Psoas muscle (tissue), 8 donors: ENCODE measurements around the gene ANKRD33. TPM values are rescaled to one million over a fixed set of nuclear protein-coding genes. Genes with fewer than 3 reads are reported as not detected.

ENCODE experiments used
- ATAC-seq, 4 donors: fragments of 200-7000 bp; cut with Tn5 transposase; one replicate each; pipeline ENCODE4 v1.9.1; 2020; ENCODE audit warnings: moderate library complexity in 3 of 4, mild to moderate bottlenecking in 2 of 4
- DNase-seq, 2 donors: peaks; one replicate each; pipeline ENCODE4 v3.0.0-alpha.2; 2020
- H3K27ac ChIP-seq: fragments of 200-600 bp; one replicate; pipeline ENCODE4 v1.8.0; 2022
- H3K27me3 ChIP-seq, 3 donors: fragments of 200-600 bp in 1 of 3; one replicate each; pipeline versions ENCODE4 v1.6.1 to v1.8.0; 2013 to 2022; ENCODE audit warnings: low read length in 2 of 3, mild to moderate bottlenecking in 2 of 3, moderate library complexity in 1 of 3; ENCODE audit not compliant: insufficient read depth in 3 of 3
- H3K36me3 ChIP-seq, 2 donors: fragments of 200-600 bp in 1 of 2; one replicate each; pipeline versions ENCODE4 v1.6.1 to v1.8.0; 2013 to 2022; ENCODE audit warnings: low read depth in 1 of 2, mild to moderate bottlenecking in 1 of 2, moderate library complexity in 1 of 2; ENCODE audit not compliant: insufficient read depth in 1 of 2
- H3K4me1 ChIP-seq: fragments of 200-600 bp; one replicate; pipeline ENCODE4 v1.8.0; 2022
- H3K4me3 ChIP-seq: fragments of 200-600 bp; one replicate; pipeline ENCODE4 v1.8.0; 2022; ENCODE audit warnings: mild to moderate bottlenecking
- H3K9me3 ChIP-seq: fragments of 200-600 bp; one replicate; pipeline ENCODE4 v1.8.0; 2022
- WGBS, 3 donors: extraction: QIAGEN DNeasy Blood & Tissue Kit; methylation state at CpG; one replicate each; pipeline versions ENCODE4 v1.1.6 to v1.1.7; 2013; 5-methylcytosine and 5-hydroxymethylcytosine counted together
- intact Hi-C, 2 donors: fragments of 100-400 bp; cut with DNase I; formaldehyde crosslinking; loops; one replicate each; pipeline versions ENCODE4 v1.11.0 to v1.14.2; 2022
- polyA plus RNA-seq, 3 donors: library from polyadenylated mRNA; stranded (reverse); fragments of 200-250 nt; gene quantifications; one replicate each; pipeline ENCODE4 v1.2.3, GENCODE V29; 2013
- total RNA-seq, 4 donors: library from RNA; stranded (reverse); fragmentation: NEBNext Ultra II Directional in 2 of 4; extraction: Animal tissue kit (Norgen Biotek cat#: 25700) in 2 of 4; gene quantifications; one replicate each; pipeline versions ENCODE4 v1.2.1 to v1.2.4, GENCODE V29; 2021 to 2023
- TF ChIP-seq, protein P1 (sequence below): fragments of 200-600 bp; IDR thresholded peaks from one replicate; pipeline ENCODE4 v1.8.0; 2022; ENCODE audit warnings: antibody characterized with exemption
- donor health status: healthy with polysubstance abuse.
- donor health status: DM: no; HTN: no; CAD: no; lungs with moderate emphysema.
- donor health status: Bipolar disorder and iron deficiency.
- donor health status: healthy.
- donor health status: DM: yes; HTN: yes; CAD: no.
- donor health status: DM: no; HTN: no; CAD: no.
- donor health status: DM: no; HTN: no; CAD: no.
- donor health status: DM: yes; HTN: yes; CAD: no.

Gene ANKRD33
- total and polyA plus RNA-seq, 7 donors, result 0.16 TPM; not detected in 6

GRCh38 chr12:51893786-51894185 lies 5.9 kb downstream of the ANKRD33 start:
- H3K27me3 ChIP-seq, result peaks cover 0 to under 1% (median 0%) of the 10 kb centered on the region in 3 donors
- no peak for ATAC-seq
- WGBS, 3 donors, result 63 to 77% (median 68%) methylated on average over 6 of the region's 6 CpGs
- H3K4me3 ChIP-seq, result no peak overlapping the region
- H3K27ac ChIP-seq, result no peak overlapping the region
- TF ChIP-seq, protein P1, sequence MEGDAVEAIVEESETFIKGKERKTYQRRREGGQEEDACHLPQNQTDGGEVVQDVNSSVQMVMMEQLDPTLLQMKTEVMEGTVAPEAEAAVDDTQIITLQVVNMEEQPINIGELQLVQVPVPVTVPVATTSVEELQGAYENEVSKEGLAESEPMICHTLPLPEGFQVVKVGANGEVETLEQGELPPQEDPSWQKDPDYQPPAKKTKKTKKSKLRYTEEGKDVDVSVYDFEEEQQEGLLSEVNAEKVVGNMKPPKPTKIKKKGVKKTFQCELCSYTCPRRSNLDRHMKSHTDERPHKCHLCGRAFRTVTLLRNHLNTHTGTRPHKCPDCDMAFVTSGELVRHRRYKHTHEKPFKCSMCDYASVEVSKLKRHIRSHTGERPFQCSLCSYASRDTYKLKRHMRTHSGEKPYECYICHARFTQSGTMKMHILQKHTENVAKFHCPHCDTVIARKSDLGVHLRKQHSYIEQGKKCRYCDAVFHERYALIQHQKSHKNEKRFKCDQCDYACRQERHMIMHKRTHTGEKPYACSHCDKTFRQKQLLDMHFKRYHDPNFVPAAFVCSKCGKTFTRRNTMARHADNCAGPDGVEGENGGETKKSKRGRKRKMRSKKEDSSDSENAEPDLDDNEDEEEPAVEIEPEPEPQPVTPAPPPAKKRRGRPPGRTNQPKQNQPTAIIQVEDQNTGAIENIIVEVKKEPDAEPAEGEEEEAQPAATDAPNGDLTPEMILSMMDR, result no peak
- DNase-seq, result no peak
- intact Hi-C loops, result loop anchor here (2.0 to 5.0 kb wide), 2 partner anchors 87 to 89 kb away; no protein-coding TSS in a partner anchor
- H3K9me3 ChIP-seq, result no peaks in the 10 kb centered on the region
- H3K4me1 ChIP-seq, result no peaks in the 10 kb centered on the region
- H3K36me3 ChIP-seq, result no peaks in the 10 kb centered on the region

DNA sequence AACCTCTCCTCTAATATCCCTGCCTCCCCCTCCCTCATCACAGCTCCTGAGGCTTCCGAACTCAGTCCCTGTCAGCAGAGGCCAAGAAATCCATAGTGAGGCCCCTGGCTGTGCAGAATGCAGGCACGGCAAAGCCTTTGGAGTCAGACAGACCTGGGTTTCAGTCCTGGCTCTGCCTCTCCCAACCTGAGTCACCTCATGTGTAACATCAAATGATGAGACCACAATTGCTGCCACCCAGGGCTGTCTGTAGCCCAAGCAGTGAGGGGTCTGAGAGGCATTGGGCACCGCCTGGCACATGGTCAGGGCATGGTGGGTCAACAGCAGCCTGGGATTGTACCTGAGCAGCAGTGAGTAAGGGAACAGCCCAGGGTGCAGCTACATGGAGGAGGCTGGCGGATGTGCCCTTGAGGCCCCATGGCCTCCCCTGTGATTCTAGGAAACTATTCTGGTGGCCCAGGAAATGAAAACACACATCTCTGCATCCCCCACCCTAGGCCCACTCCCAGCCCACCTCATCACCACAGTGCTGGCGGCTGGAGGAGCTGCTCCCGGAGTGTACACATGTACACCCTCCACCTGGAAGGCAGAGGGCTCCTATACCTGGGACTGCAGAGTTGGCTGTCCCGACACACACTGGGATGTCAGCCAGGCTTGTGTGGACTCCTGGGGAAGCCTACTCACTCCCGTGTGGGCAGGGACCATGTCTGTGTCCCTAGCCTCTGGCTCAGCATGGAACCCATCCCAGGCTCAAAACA lies 7.7 kb downstream of the ANKRD33 start:
- Histone ChIP-seq H3K4me3 (no peak overlapping the region), H3K36me3 (no peaks in the 10 kb centered on the region), H3K4me1 (no peaks in the 10 kb centered on the region), H3K27me3 (no peaks in the 10 kb centered on the region), H3K9me3 (no peaks in the 10 kb centered on the region), H3K27ac (no peak overlapping the region)
- DNase-seq, result no peak
- WGBS, 3 donors, result 78 to 90% (median 85%) methylated on average over 8 of the region's 8 CpGs
- TF ChIP-seq, protein P1, result no peak
- intact Hi-C loops, result loop anchor here in 1 of 2 donors (1.0 to 2.0 kb wide), 2 partner anchors 28 to 85 kb away; no protein-coding TSS in a partner anchor
- ATAC-seq, result no peak

- Histone ChIP-seq H3K27me3 (no peaks in the 10 kb centered on the region), H3K9me3 (no peaks in the 10 kb centered on the region), H3K4me1 (no peaks in the 10 kb centered on the region), H3K27ac (peak overlapping the region; percentile 58), H3K36me3 (no peaks in the 10 kb centered on the region), H3K4me3 (no peak overlapping the region)
- intact Hi-C loops, result no loop called here
- DNase-seq, result no peak
- 57 to 76% (median 61%) methylated on average over 3 of the region's 3 CpGs for WGBS, 3 donors
- no peak for ATAC-seq
- TF ChIP-seq, protein P1, result no peak
Observed at GRCh38 chr12:51896236-51896635, 8.3 kb downstream of the ANKRD33 start.

DNA sequence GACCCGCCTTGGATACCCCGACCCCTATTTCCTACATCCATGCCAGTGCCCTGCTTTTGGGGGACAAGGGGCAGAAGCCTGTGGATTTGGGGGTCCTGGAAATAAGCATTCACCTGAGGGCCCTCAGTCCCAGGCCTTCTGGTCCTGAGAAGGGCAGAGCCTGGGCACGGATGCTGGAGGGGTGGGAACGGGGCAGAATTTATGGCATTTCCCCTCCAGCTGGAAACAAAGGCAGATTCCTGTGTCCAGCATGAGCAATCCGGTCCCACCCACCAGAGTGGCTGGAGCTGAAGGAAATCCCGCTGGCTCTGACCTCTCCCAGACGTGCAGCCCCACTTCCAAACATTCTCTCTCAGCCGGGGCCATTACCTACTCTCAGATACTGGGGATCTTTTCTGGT lies 9.3 kb downstream of the ANKRD33 start:
- peak in 3 of 4 donors; percentile 43 to 62 (median 48) for ATAC-seq
- Histone ChIP-seq H3K4me1 (no peaks in the 10 kb centered on the region), H3K27ac (peak overlapping the region; percentile 58), H3K27me3 (no peaks in the 10 kb centered on the region), H3K36me3 (no peaks in the 10 kb centered on the region), H3K4me3 (no peak overlapping the region), H3K9me3 (no peaks in the 10 kb centered on the region)
- intact Hi-C loops, result no loop called here
- 62 to 68% (median 66%) methylated on average over 8 of the region's 8 CpGs for WGBS, 3 donors
- DNase-seq, result peak in 1 of 2 donors; percentile 53
- TF ChIP-seq, protein P1, result no peak
